ENCODE measurements around the gene ALOX5AP.

DNA sequence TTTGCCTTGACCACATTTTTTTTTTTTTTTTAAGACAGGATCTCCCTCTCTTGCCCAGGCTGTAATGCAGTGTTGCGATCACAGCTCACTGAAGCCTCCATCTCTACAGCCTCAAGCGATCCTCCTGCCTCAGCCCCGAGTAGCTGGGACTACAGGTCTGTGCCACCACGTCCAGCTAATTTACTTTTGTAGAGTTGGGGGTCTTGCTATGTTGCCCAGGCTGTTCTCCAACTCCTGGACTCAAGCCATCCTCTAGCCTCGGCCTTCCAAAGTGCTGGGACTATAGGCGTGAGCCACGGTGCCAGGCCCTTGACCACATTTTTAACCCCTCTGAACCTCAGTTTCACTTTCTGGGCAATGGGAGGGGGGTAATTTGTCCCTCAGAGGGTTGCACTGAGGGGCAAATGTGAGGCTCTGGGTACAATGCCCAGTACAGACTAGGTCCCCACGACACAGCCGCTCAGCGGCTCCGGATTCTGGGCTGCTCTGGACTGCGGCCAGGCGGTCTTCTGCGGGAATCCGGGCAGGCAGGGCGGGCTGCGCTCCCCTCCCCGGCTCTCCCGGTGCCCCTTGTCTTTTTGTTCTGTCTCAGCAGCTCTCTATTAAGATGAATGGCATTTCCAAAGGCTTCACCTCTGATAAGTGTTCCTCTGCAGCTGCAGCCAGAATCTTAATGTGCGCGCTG, 3.8 kb upstream of the ALOX5AP start:
- no peak for TF ChIP-seq POLR2A (IDR thresholded peaks at IDR 0.05; ENCODE audit: low read depth, low read length)
- no peak for TF ChIP-seq TAF1 (IDR thresholded peaks at IDR 0.05; ENCODE audit: borderline replicate concordance, low read depth, low read length)

Data from GM12892 (cell line).